GM12878 (cell line): ENCODE measurements around the gene CLEC16A. TPM values are rescaled to one million over a fixed set of nuclear protein-coding genes. Genes with fewer than 3 reads are reported as not detected.

Source experiments
- ATAC-seq: fragments of 200-7000 bp; cut with Tn5 transposase; 3 replicates; pipeline ENCODE4 v1.9.1; 2020; ENCODE audit warnings: mild to moderate bottlenecking, moderate library complexity
- BruUV-seq: library from RNA; stranded (reverse); fragments of 400-500 nt; replicated peaks from 2 replicates; lab custom pipeline; 2021; lab: Mats Ljungman, UMichigan
- CTCF ChIA-PET: fragments of 300-600 bp; sonication (Branson Sonifier 250); formaldehyde crosslinking; extraction: SDS; loops from one replicate; lab custom pipeline; 2021; ENCODE audit warnings: inconsistent platforms; lab: Yijun Ruan, JAX
- POLR2A ChIA-PET: fragments of 350-600 bp; formaldehyde crosslinking; extraction: SDS; loops from one replicate; lab custom pipeline; 2021; ENCODE audit warnings: inconsistent platforms; lab: Charles Lee
- RAD21 ChIA-PET: fragments of 300-600 bp; sonication (Branson Sonifier 250); formaldehyde crosslinking; loops from one replicate; lab custom pipeline; 2023; ENCODE audit warnings: antibody characterized with exemption; ENCODE audit not compliant: unreplicated experiment; lab: Charles Lee
- SMC1A ChIA-PET: fragments of 300-600 bp; sonication (Branson Sonifier 250); formaldehyde crosslinking; loops from one replicate; lab custom pipeline; 2023; ENCODE audit not compliant: unreplicated experiment, uncharacterized antibody; lab: Charles Lee
- DNase-seq: peaks from one replicate; pipeline ENCODE4 v3.0.0-alpha.2; 2011; ENCODE audit warnings: low read depth, low spot score
- FAIRE-seq: peaks from 3 replicates; lab custom pipeline; 2011; peaks lifted over from hg19 to GRCh38; lab: Jason Lieb, UNC
- H2AFZ ChIP-seq: 2 replicates; pipeline ENCODE4 v1.6.0; 2011; ENCODE audit warnings: low read depth, low read length, control low read depth; ENCODE audit not compliant: control insufficient read depth
- H3K27ac ChIP-seq: 2 replicates; pipeline ENCODE4 v1.5.1; 2011; ENCODE audit warnings: control low read depth; ENCODE audit not compliant: control insufficient read depth, insufficient read depth
- H3K27me3 ChIP-seq, 2 experiments: replicated peaks in 1 of 2; 2 replicates each; pipeline versions ENCODE4 v1.6.0 to v1.6.1; 2011; ENCODE audit warnings: low read length in 1 of 2; ENCODE audit not compliant: control insufficient read depth in 2 of 2, insufficient read depth in 2 of 2
- H3K36me3 ChIP-seq, 2 experiments: 2 replicates each; pipeline ENCODE4 v1.5.1; 2011; ENCODE audit warnings: low read length in 1 of 2; ENCODE audit not compliant: control insufficient read depth in 2 of 2, insufficient read depth in 2 of 2
- H3K4me1 ChIP-seq: 2 replicates; pipeline ENCODE4 v1.6.1; 2011; ENCODE audit warnings: mild to moderate bottlenecking, low read length, moderate library complexity, mixed read lengths; ENCODE audit not compliant: control insufficient read depth, insufficient read depth
- H3K4me2 ChIP-seq: 2 replicates; pipeline ENCODE4 v1.6.0; 2011; ENCODE audit warnings: control low read depth; ENCODE audit not compliant: control insufficient read depth, insufficient read depth
- H3K4me3 ChIP-seq: fragments of 200-600 bp; sonication (generic); 2 replicates; pipeline ENCODE4 v1.5.1; 2016
- H3K79me2 ChIP-seq: 2 replicates; pipeline ENCODE4 v1.6.0; 2011; ENCODE audit warnings: low read length; ENCODE audit not compliant: control insufficient read depth, insufficient read depth
- H3K9ac ChIP-seq: 2 replicates; pipeline ENCODE4 v1.8.0; 2011; ENCODE audit warnings: low read length, control low read depth, mixed read lengths; ENCODE audit not compliant: control insufficient read depth, insufficient read depth
- H3K9me3 ChIP-seq: replicated peaks from 3 replicates; pipeline ENCODE4 v1.5.1; 2011; ENCODE audit warnings: mild to moderate bottlenecking, low read length; ENCODE audit not compliant: control insufficient read depth, insufficient read depth
- H4K20me1 ChIP-seq: 2 replicates; pipeline ENCODE4 v1.6.0; 2011; ENCODE audit not compliant: control insufficient read depth, insufficient read depth
- ATF3 ChIP-seq: IDR thresholded peaks from 2 replicates; pipeline ENCODE4 v1.6.1; 2011; ENCODE audit warnings: low read depth, mild to moderate bottlenecking, low read length, moderate library complexity, borderline replicate concordance; ENCODE audit errors: extremely low read depth
- BACH1 ChIP-seq: fragments of 450-650 bp; IDR thresholded peaks from 2 replicates; pipeline ENCODE4 v1.6.1; 2017; ENCODE audit warnings: mild to moderate bottlenecking, borderline replicate concordance
- BHLHE40 ChIP-seq, 2 experiments: fragments of 450-650 bp in 1 of 2; IDR thresholded peaks; 2 replicates each; pipeline ENCODE4 v1.6.1; 2011 to 2017; ENCODE audit warnings: low read depth in 2 of 2, borderline replicate concordance in 1 of 2, improper control_type of control experiment in 1 of 2, low read length in 1 of 2, mild to moderate bottlenecking in 1 of 2
- CEBPB ChIP-seq, 2 experiments: fragments of 150-350 bp in 1 of 2; IDR thresholded peaks; 2 replicates each; pipeline ENCODE4 v1.6.1; 2012 to 2014; ENCODE audit warnings: low read depth in 2 of 2, low read length in 2 of 2, borderline replicate concordance in 1 of 2, inconsistent platforms in 1 of 2
- CREM ChIP-seq: IDR thresholded peaks from 2 replicates; pipeline ENCODE4 v1.6.1; 2014; ENCODE audit warnings: antibody characterized with exemption, low read depth
- EGR1 ChIP-seq, 2 experiments: IDR thresholded peaks; 1 replicate in 1 of 2; 2 replicates in 1 of 2; pipeline ENCODE4 v1.6.1; 2011 to 2012; ENCODE audit warnings: low read depth in 2 of 2, low read length in 2 of 2, borderline replicate concordance in 1 of 2, mild to moderate bottlenecking in 1 of 2, moderate library complexity in 1 of 2
- EZH2 ChIP-seq: IDR thresholded peaks from 2 replicates; pipeline ENCODE4 v1.6.1; 2012; ENCODE audit warnings: low read depth, mild to moderate bottlenecking, control low read depth, inconsistent platforms, low read length, borderline replicate concordance; ENCODE audit not compliant: control insufficient read depth
- FOXK2 ChIP-seq: fragments of 450-650 bp; IDR thresholded peaks from 2 replicates; pipeline ENCODE4 v1.6.1; 2017; ENCODE audit warnings: mild to moderate bottlenecking, moderate library complexity
- IRF4 ChIP-seq: IDR thresholded peaks from 2 replicates; pipeline ENCODE4 v1.6.1; 2011; ENCODE audit warnings: low read depth, low read length
- IRF5 ChIP-seq: fragments of 450-650 bp; IDR thresholded peaks from 2 replicates; pipeline ENCODE4 v1.6.1; 2017; ENCODE audit warnings: borderline replicate concordance
- JUND ChIP-seq: IDR thresholded peaks from 2 replicates; pipeline ENCODE4 v1.6.1; 2012; ENCODE audit warnings: low read depth, mild to moderate bottlenecking, low read length, improper control_type of control experiment, moderate library complexity
- KLF5 ChIP-seq: fragments of 450-650 bp; IDR thresholded peaks from 2 replicates; pipeline ENCODE4 v1.6.1; 2014; ENCODE audit warnings: mild to moderate bottlenecking; ENCODE audit not compliant: partially characterized antibody
- MTA2 ChIP-seq: fragments of 450-650 bp; IDR thresholded peaks from 2 replicates; pipeline ENCODE4 v1.6.1; 2016; ENCODE audit warnings: low read depth, mild to moderate bottlenecking, moderate library complexity
- SIX5 ChIP-seq: IDR thresholded peaks from 2 replicates; pipeline ENCODE4 v1.6.1; 2011; ENCODE audit warnings: mild to moderate bottlenecking, low read depth, low read length, moderate library complexity; ENCODE audit not compliant: severe bottlenecking
- SKIL ChIP-seq: fragments of 450-650 bp; IDR thresholded peaks from 2 replicates; pipeline ENCODE4 v1.6.1; 2017; ENCODE audit warnings: mild to moderate bottlenecking, low read depth, inconsistent platforms; ENCODE audit not compliant: poor library complexity, severe bottlenecking
- SMARCA5 ChIP-seq: fragments of 450-650 bp; IDR thresholded peaks from 2 replicates; pipeline ENCODE4 v1.6.1; 2017; ENCODE audit warnings: mild to moderate bottlenecking
- SMC3 ChIP-seq: IDR thresholded peaks from 2 replicates; pipeline ENCODE4 v1.6.1; 2011; ENCODE audit warnings: low read length, improper control_type of control experiment, borderline replicate concordance
- STAT1 ChIP-seq: fragments of 450-650 bp; conservative IDR thresholded peaks from 2 replicates; pipeline ENCODE4 v1.6.1; 2014; ENCODE audit warnings: antibody characterized with exemption, mild to moderate bottlenecking
- WRNIP1 ChIP-seq: IDR thresholded peaks from 2 replicates; pipeline ENCODE4 v1.6.1; 2011; ENCODE audit warnings: low read depth, low read length, improper control_type of control experiment, borderline replicate concordance
- WGBS: methylation state at CpG from one replicate; pipeline ENCODE4 v1.1.6; 2016; ENCODE audit warnings: low lambda C conversion rate; ENCODE audit not compliant: insufficient replicate concordance, insufficient coverage; ENCODE audit errors: missing lambda C conversion rate; 5-methylcytosine and 5-hydroxymethylcytosine counted together
- in situ Hi-C: fragments of 300-500 bp; cut with MboI; formaldehyde crosslinking; loops from 9 replicates; pipeline ENCODE4 v1.14.3; 2018; ENCODE audit warnings: mixed read lengths
- intact Hi-C: fragments of 100-400 bp; cut with micrococcal nuclease; formaldehyde crosslinking; loops from one replicate; pipeline ENCODE4 v1.14.2; 2022; ENCODE audit not compliant: unreplicated experiment
- polyA plus RNA-seq, 11 experiments: library from polyadenylated mRNA; depleted of rRNA in 4 of 11; unstranded in 6 of 11; stranded (reverse) in 5 of 11; fragments of >200 nt; fragmentation: Nextera tagmentation in 4 of 11; fragmentation: Illumina TruSeq in 1 of 11; extraction: Ambion mirVana in 4 of 11; extraction: Trizol in 1 of 11; gene quantifications; 1 replicate in 1 of 11; 2 replicates in 10 of 11; pipeline versions ENCODE4 v1.2.1 to v1.2.3, GENCODE V29; 2011 to 2016; ENCODE audit warnings: inconsistent platforms in 2 of 11, missing spikeins in 2 of 11, low read depth in 1 of 11
- total RNA-seq, 4 experiments: library from RNA; depleted of rRNA in 3 of 4; stranded (reverse); fragments of >200 nt in 3 of 4; fragmentation: Illumina TruSeq in 1 of 4; extraction: Trizol in 1 of 4; gene quantifications; 2 replicates each; pipeline versions ENCODE4 v1.2.1 to v1.2.3, GENCODE V29; 2013 to 2021

Gene CLEC16A
- total and polyA plus RNA-seq, 10 of the 15 experiments (the other 5 are each of a cell fraction or from before 2014, with no cell fraction given), result 1.5 to 28.8 (median 19.2) TPM

GRCh38 chr16:11162586-11163268, 218.4 kb downstream of the CLEC16A start (continued):
- TF ChIP-seq SMARCA5, result no peak

- in situ Hi-C loops (no loop called here), intact Hi-C loops (no loop called here)
- Histone ChIP-seq H3K4me3 (no peak overlapping the region), H3K36me3 (peaks cover 0 to 5% of the 10 kb centered on the region in 2 experiments; a peak in 3 of 4 replicates), H3K4me2 (no peak overlapping the region), H3K4me1 (no peaks in the 10 kb centered on the region), H2AFZ (no peak overlapping the region), H3K9me3 (no peaks in the 10 kb centered on the region), H3K27ac (no peak overlapping the region), H3K9ac (no peak overlapping the region), H4K20me1 (no peaks in the 10 kb centered on the region), H3K79me2 (no peaks in the 10 kb centered on the region), H3K27me3 (no peaks in the 10 kb centered on the region)
- SMC1A ChIA-PET, result interaction anchor here (0.6 kb wide), 1 partner anchor 86 kb away, joined by 3 read pairs; no protein-coding TSS in a partner anchor
- RAD21 ChIA-PET, result no interaction called here
- CTCF ChIA-PET, result interaction anchor here (1.1 kb wide), 1 partner anchor 181 kb away, joined by 3 read pairs; no protein-coding TSS in a partner anchor
- no peak for FAIRE-seq
- no peak for DNase-seq
- ATAC-seq, result no peak
- WGBS, result 96% methylated on average over 15 of the region's 15 CpGs
- POLR2A ChIA-PET, result interaction anchor here (0.6 kb wide), 2 partner anchors 180 to 782 kb away, joined by 4 to 6 read pairs; no protein-coding TSS in a partner anchor
- no TSS peak for BruUV-seq
- TF ChIP-seq EGR1 (IDR thresholded peaks at IDR 0.05; ENCODE audit: borderline replicate concordance in 1 of 2, low read depth in 2 of 2, low read length in 2 of 2) (no peak), IRF4 (no peak), SKIL (no peak), FOXK2 (no peak), KLF5 (no peak), BHLHE40 (IDR thresholded peaks at IDR 0.05; ENCODE audit: borderline replicate concordance in 1 of 2, low read depth in 2 of 2, low read length in 1 of 2) (no peak), CREM (no peak), IRF5 (no peak), JUND (no peak), WRNIP1 (no peak), STAT1 (no peak), SMC3 (no peak), BACH1 (no peak), EZH2 (no peak), CEBPB (IDR thresholded peaks at IDR 0.05; ENCODE audit: borderline replicate concordance in 1 of 2, low read depth in 2 of 2, low read length in 2 of 2) (no peak), MTA2 (no peak), ATF3 (no peak), SIX5 (no peak)
Measured at GRCh38 chr16:11163761-11164261, 219.4 kb downstream of the CLEC16A start.
